SK-N-DZ (cell line): ENCODE results near the gene FOXP1.
"Not testable (repeated sequence)": the region's sequence is repeated elsewhere in the genome, so short reads cannot be mapped to it uniquely, and the experiment has no call there.

ENCODE experiments used
- DNase-seq: peaks from one replicate; pipeline ENCODE4 v3.0.0-alpha.2; 2015; ENCODE audit warnings: low spot score

Gene FOXP1

DNA sequence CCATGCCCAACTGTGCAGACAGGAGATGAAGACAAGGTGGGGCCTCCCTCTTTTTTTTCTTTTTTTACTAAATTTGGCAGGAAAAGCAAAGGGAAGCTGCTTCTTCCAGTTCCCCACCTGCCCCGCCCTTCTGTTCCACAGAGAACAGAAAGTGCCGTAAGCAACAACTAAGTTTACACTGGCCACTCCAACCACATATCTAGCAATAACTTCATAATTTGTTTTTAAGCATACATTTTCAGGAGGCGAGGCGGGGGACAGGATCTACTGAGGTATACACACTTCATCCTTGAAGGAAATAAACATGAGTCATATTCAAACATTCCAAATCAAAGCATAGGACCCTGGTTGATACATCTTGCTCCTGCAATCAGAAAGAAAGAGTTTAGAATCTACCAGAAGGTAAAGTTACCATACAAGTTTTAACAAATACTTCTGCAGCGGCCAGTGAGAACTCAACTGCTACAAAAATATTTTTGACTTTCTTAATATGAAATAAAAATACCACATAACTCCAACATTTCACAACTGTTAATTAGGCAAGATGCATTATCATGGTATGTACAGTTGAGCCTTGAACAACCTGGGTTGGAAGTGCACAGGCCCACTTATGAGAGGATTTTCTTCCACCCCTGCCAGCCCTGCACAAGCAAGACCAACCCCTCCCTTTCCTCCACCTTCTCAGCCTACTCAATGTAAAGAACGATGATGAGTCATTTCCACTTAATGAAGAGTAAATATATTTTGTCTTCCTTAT, 50.7 kb downstream of the FOXP1 start:
- no peak for DNase-seq

DNA sequence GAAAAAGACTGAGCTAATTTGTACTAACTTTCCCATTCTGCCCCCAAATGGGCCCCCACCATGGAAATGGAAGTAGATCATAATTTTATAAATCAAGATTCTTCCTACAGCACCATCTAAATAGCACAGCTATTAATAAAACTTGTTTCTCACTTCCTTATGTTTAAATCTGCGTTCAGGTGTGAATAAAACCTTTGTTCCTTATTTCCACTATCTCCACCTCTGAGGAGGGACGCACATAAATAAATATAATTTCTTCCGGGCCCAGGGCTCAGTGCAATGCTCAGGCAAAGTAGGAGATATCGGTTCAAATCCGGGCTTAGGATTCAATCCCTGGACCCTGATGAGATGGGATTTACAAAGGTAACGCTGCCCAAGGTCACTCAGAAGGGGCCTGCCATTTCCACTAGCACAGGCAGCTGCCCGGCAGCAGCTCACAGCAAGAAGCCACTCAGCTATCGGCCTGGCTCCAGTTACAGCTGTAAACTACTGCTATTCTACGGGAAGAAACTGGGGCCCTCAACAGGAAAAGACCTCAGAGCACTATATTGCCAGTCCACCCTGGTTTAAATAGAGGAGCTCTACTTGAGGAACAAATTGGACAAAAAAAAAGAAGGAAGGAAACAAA, 52.5 kb downstream of the FOXP1 start:
- no peak for DNase-seq

GRCh38 chr3:71528816-71529215, 54.7 kb downstream of the FOXP1 start:
- no peak for DNase-seq

DNA sequence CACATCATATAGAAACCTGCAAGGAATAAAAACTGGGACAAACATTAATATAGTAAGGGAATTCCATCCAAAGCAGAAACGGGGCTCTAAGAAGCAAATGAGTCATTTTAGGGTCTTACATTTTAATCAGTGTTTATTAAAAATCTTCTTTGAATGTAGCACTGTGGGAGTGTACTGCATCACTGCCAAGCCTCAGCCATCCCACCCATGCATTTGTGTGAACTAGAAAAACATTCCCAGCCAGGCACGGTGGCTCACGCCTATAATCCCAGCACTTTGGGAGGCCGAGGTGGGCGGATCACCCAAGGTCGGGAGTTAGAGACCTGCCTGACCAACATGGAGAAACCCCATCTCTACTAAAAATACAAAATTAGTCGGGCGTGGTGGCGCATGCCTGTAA, 57.1 kb downstream of the FOXP1 start:
- DNase-seq: not testable (repeated sequence)

- no peak for DNase-seq
These were observed 58.1 kb downstream of the FOXP1 start for GRCh38 chr3:71525391-71525790.

DNA sequence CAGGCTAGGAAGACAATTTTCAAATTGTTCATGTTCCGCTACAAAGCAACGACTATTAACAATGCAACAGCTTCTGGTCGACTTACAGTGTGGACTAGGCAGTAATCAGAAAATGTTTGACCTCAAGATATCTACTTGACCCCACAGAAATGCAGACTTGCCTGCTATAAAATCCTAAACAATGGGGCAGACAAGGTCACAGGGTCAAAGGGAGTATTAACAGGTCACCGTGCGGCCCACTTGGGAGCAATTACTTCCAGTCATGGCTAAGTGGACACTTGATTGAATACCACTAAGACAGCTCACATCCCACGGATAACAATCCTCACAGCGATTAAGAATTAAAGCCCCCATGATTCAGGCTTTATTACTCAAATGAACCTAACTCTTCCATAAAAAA, 58.9 kb downstream of the FOXP1 start:
- no peak for DNase-seq

DNA sequence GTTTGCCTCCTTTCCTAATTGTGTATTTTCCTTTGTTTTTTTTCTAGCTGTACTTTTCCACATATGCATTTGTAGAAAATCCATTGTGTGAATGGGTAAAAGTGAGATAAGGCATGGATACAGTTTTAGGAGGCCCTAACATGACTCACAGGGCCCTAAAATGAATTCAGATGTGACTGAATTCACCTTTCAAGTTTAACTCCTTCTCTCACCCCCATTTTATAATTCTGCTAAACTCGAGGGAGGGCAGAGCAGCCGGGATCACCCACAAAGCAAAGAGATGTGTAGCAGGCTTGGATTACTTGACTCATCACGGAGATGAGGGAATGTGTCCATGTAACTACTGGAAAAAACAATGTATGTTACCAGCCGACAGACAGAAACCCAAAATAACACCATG, 59.9 kb downstream of the FOXP1 start:
- no peak for DNase-seq

- no peak for DNase-seq
These were observed 61.3 kb downstream of the FOXP1 start for GRCh38 chr3:71521940-71522876.

GRCh38 chr3:71521021-71521352, 62.5 kb downstream of the FOXP1 start:
- DNase-seq: no peak

- no peak for DNase-seq
These were observed 63.1 kb downstream of the FOXP1 start for GRCh38 chr3:71520161-71521020.

DNA sequence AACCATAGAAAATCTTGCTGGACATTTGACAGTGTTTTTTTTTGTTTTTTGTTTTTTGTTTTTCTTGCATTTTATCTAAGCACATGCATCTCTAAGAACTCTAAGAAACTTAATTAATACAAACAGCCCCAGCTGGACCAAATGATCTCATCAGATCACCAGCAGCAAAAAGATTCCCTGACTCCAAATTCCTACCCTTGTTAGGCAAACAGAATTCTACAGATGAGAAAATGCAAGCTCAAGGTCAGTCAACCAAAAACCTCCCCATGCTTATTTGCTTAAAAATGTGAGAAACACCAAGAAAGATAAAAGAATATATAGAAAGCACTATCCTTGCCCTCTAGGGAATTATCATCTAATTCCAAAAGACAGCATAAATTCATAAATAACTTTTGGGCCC, 65.4 kb downstream of the FOXP1 start:
- no peak for DNase-seq

DNA sequence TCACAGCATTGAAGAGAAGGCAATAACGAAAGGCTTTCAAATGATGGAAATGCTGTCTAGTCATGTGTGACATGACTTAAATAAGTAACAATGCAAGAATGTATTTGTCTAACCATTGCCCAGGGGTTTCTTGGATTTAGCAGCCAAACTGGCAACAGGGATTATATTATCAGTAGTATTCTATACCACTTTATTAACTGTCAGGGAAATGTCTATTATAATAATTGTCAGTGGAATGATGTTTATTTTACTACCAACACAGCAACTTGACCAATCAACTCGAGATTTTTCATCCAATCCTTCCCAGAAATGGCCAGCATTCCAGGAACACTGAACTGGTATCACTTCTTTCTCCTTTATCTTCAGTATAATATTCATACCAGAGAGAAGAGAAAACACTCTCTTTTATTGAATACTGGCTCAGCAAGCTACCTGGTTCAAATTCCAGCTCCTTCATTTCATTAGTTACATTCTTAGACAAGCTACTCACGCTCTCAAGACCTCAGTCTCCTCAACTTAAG, 66.2 kb downstream of the FOXP1 start:
- no peak for DNase-seq

- no peak for DNase-seq
These were observed 67.7 kb downstream of the FOXP1 start for GRCh38 chr3:71515636-71516365.

DNA sequence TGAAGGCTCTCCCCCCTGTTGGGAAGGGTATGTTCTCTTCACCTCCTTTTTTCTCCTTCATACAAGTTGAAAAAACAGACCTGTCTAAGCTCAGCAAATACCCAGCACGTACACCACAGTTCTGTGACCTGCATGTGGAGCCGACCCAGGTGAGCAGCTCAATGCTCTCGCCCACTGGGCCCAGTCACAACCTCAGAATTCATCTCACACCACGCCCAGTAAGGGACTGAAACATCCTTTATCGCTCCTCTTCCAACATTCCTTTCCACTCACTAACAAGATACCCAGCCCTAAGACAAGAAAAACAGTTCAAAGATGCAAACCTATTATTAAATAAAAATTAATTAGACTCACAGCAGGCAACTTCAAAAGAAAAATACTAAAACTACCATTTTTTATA, 68.9 kb downstream of the FOXP1 start:
- DNase-seq: no peak

DNA sequence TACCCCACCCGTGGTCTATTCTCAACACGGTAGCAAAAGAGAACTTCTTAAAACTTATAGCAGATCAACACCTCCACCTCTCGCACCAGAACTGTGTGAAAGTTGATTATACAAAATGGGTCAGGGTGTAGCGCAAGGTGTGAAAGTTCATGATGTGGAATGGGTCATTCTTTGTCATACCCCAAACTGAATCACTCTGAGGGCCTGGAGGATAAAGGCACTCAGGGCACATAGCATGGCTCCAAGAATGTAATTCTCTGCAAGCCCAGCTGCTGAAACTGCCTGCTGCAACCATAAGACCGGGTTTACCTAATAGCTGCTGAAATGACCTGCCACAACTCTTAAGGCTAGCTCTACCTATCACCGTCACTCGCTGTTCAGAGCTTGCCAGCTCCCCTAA, 70.0 kb downstream of the FOXP1 start:
- no peak for DNase-seq

GRCh38 chr3:71513081-71513480, 70.4 kb downstream of the FOXP1 start:
- no peak for DNase-seq

DNA sequence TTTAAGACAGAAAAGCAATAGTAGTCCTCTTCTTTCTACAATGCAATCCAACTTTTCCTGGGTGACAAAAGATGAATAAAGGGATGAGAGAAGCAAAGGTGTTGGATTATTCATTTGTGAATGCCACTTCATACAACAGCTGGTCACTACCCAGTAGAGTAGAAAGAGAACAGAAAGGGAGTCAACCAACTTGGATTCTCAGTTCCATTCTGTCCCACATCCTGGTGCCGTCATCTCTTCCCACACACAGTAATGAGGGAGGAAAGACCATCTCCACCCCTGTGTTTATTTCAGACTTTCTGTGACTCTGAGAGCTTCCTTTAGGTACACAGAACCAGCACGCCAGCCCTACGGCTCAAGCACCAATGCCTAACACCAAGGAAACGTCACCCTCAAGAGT, 71.0 kb downstream of the FOXP1 start:
- no peak for DNase-seq

- no peak for DNase-seq
These were observed 71.5 kb downstream of the FOXP1 start for GRCh38 chr3:71512000-71512399.

DNA sequence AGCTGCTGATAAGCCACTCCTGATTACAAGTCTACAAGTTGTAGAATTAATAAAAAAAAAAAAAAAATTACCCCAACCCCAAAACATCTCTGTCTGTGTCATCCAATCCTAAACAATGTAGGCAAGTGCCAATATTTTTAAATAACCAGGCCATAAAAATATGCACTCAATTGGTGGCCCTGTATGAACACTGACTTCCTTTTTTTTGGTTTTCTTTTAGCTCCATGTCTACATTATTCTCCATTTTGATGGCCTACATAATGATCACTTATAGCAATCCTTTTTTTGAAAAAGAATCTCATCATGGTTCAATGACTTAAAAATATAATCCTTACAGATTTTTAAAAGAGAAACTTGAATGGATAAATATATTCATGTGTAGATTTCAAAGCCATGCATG, 72.1 kb downstream of the FOXP1 start:
- DNase-seq: no peak

DNA sequence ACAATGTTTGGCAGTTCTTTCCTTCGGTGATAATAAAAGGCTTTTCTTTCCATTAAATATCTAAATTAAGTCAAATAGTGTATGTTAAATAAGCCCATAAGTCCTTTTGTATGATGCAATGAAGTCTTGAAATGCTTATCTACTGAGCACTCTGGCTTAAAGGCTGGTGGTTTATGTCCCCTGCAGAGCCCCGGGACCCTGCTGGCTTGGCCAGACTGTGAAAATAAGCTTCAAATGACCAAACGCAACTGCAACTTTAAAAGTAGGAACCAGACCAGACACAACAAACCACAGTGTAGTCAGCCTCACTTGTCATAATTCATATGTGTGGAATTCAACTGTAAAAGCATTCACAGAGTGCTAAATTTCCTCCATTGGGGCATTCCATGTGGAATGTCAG, 72.5 kb downstream of the FOXP1 start:
- DNase-seq: no peak

GRCh38 chr3:71510510-71510909, 73.0 kb downstream of the FOXP1 start:
- DNase-seq: no peak
